ENCODE measurements around the gene ZMIZ1. TPM values are rescaled to one million over a fixed set of nuclear protein-coding genes. Genes with fewer than 3 reads are reported as not detected.

The ZMIZ1 gene
- total RNA-seq, 4 donors from 2014 or later: 71.9 to 104 (median 79.5) TPM

DNA sequence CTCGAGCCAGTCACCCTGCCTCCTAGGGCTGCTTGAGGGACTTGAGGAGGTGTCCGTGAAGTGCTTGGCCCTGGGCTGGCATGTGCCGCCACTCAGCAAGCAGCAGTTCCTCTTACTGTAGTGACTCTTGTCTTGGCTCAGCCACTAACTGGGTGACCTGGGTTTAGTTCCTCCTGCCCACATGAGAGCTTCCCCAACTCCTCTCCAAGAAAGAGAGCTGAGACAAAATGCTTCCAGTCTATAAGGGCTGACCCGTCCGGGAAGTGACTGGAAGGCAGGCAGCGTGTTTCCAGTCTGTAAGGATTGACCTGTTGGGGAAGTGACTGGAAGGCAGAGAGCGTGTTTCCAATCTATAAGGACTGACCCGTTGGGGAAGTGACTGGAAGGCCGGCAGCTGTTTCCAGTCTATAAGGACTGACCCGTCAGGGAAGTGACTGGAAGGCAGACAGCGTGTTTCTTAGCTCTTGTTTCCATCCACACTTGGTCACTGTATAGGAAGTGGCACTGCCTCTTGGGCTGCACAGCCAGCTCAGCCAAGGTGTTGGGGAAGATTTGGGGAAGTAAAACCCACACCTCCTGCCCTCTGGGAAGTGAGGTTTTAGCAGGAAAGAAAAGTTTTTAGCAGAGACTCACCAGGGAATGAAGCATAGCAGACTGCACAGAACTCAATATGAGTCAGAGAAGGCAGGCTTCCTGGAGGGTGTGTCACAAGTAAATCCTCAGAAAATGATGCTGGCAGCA is 225.2 kb downstream of the ZMIZ1 start:
- peaks cover 35% of the 10 kb centered on the region for H3K4me1 ChIP-seq
- no peak for DNase-seq (ENCODE audit: low spot score in 2 of 2)
- no peak for TF ChIP-seq POLR2A (IDR thresholded peaks at IDR 0.05)
- no peaks in the 10 kb centered on the region for H3K9me3 ChIP-seq
- H3K27ac ChIP-seq: peak overlapping the region; percentile 60
- no peak overlapping the region for H3K4me3 ChIP-seq
- H3K36me3 ChIP-seq: peaks cover 91% of the 10 kb centered on the region
- 81% methylated on average over 11 of the region's 11 CpGs for WGBS
- no peaks in the 10 kb centered on the region for H3K27me3 ChIP-seq

DNA sequence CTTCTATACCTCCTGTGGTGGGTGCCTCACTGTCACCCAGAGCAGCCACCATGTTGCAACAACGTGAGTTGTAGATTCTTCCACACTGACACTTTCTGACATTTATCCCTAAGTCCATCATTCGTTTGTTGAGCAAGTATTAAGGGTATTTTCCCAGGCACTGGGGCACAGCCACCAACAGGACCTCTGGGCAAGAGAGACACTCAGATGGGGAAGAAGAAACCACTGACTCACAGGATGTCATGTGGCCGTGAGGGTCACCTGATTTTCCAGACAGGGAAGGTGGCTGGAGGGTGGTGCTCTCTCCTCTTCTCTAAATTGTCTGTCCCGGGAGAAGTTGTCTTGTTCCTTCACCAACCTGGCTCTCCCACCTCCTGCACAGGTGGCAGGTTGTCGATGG is 226.8 kb downstream of the ZMIZ1 start:
- Histone ChIP-seq H3K27me3 (no peaks in the 10 kb centered on the region), H3K4me3 (no peak overlapping the region), H3K4me1 (peaks cover 38% of the 10 kb centered on the region), H3K9me3 (no peaks in the 10 kb centered on the region), H3K27ac (no peak overlapping the region), H3K36me3 (peaks cover 95% of the 10 kb centered on the region)
- DNase-seq (ENCODE audit: low spot score in 2 of 2): no peak
- WGBS: 75% methylated on average over 5 of the region's 5 CpGs
- TF ChIP-seq, protein P1, sequence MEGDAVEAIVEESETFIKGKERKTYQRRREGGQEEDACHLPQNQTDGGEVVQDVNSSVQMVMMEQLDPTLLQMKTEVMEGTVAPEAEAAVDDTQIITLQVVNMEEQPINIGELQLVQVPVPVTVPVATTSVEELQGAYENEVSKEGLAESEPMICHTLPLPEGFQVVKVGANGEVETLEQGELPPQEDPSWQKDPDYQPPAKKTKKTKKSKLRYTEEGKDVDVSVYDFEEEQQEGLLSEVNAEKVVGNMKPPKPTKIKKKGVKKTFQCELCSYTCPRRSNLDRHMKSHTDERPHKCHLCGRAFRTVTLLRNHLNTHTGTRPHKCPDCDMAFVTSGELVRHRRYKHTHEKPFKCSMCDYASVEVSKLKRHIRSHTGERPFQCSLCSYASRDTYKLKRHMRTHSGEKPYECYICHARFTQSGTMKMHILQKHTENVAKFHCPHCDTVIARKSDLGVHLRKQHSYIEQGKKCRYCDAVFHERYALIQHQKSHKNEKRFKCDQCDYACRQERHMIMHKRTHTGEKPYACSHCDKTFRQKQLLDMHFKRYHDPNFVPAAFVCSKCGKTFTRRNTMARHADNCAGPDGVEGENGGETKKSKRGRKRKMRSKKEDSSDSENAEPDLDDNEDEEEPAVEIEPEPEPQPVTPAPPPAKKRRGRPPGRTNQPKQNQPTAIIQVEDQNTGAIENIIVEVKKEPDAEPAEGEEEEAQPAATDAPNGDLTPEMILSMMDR (IDR thresholded peaks at IDR 0.05): no peak
- TF ChIP-seq POLR2AphosphoS5 (IDR thresholded peaks at IDR 0.05) (no peak), POLR2A (IDR thresholded peaks at IDR 0.05) (no peak), EP300 (IDR thresholded peaks at IDR 0.05) (no peak)

DNA sequence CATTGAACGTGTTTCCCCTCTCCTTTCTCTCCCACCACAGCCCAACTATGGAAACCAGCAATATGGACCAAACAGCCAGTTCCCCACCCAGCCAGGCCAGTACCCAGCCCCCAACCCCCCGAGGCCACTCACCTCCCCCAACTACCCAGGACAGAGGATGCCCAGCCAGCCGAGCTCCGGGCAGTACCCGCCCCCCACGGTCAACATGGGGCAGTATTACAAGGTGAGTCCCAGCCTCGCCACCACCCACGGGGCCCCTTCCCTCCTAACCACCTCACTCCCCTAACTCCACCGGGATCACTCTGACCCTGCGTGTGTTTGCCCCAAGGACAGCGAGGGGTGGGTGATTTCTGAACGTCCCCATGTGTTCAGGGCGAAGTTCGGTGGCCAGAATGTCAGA is 227.7 kb downstream of the ZMIZ1 start:
- Histone ChIP-seq H3K4me3 (no peak overlapping the region), H3K27me3 (no peaks in the 10 kb centered on the region), H3K9me3 (no peaks in the 10 kb centered on the region), H3K27ac (no peak overlapping the region), H3K4me1 (peaks cover 38% of the 10 kb centered on the region), H3K36me3 (peaks cover 95% of the 10 kb centered on the region)
- WGBS: 86% methylated on average over 14 of the region's 14 CpGs
- DNase-seq (ENCODE audit: low spot score in 2 of 2): no peak
- no peak for TF ChIP-seq POLR2A (IDR thresholded peaks at IDR 0.05)
- TF ChIP-seq, protein P1 (IDR thresholded peaks at IDR 0.05): no peak
- TF ChIP-seq EP300 (IDR thresholded peaks at IDR 0.05): no peak
- TF ChIP-seq POLR2AphosphoS5 (IDR thresholded peaks at IDR 0.05): no peak

DNA sequence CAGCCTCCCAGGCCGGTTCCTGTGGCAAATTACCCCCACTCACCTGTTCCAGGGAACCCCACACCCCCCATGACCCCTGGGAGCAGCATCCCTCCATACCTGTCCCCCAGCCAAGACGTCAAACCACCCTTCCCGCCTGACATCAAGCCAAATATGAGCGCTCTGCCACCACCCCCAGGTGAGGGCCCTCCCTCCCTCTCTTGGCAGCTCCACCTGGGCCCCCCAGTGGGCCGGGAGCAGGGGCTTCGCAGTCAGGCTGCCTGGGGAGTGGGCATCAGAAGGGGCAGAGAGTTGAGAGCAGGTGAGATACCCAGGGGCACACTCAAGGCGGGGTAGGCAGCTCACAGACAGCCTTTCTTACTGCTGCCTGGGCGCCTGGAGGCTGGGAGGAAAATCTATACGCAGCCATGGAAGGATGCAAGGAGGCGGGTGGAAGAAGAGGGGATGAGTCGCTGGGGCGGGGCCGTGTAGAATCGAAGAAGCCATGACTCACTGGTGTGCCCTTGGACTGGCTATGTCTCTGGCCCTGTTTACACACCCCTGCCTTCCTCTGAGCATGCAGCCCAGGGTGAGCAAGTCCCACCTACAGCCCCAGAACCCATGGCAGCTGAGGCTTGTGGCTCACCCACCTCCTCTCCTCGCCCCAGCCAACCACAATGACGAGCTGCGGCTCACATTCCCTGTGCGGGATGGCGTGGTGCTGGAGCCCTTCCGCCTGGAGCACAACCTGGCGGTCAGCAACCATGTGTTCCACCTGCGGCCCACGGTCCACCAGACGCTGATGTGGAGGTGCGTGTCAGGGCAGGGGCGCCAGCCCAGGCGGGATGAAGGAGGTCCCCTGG is 229.9 kb downstream of the ZMIZ1 start:
- H3K27me3 ChIP-seq: no peaks in the 10 kb centered on the region
- peaks cover 100% of the 10 kb centered on the region for H3K36me3 ChIP-seq
- H3K27ac ChIP-seq: peak overlapping the region; percentile 74
- TF ChIP-seq EP300 (IDR thresholded peaks at IDR 0.05) (no peak), POLR2AphosphoS5 (IDR thresholded peaks at IDR 0.05) (no peak), POLR2A (IDR thresholded peaks at IDR 0.05) (no peak)
- TF ChIP-seq, protein P1 (IDR thresholded peaks at IDR 0.05): no peak
- WGBS: 56% methylated on average over 14 of the region's 27 CpGs
- H3K4me1 ChIP-seq: peaks cover 18% of the 10 kb centered on the region
- no peaks in the 10 kb centered on the region for H3K9me3 ChIP-seq
- H3K4me3 ChIP-seq: no peak overlapping the region
- no peak for DNase-seq (ENCODE audit: low spot score in 2 of 2)

DNA sequence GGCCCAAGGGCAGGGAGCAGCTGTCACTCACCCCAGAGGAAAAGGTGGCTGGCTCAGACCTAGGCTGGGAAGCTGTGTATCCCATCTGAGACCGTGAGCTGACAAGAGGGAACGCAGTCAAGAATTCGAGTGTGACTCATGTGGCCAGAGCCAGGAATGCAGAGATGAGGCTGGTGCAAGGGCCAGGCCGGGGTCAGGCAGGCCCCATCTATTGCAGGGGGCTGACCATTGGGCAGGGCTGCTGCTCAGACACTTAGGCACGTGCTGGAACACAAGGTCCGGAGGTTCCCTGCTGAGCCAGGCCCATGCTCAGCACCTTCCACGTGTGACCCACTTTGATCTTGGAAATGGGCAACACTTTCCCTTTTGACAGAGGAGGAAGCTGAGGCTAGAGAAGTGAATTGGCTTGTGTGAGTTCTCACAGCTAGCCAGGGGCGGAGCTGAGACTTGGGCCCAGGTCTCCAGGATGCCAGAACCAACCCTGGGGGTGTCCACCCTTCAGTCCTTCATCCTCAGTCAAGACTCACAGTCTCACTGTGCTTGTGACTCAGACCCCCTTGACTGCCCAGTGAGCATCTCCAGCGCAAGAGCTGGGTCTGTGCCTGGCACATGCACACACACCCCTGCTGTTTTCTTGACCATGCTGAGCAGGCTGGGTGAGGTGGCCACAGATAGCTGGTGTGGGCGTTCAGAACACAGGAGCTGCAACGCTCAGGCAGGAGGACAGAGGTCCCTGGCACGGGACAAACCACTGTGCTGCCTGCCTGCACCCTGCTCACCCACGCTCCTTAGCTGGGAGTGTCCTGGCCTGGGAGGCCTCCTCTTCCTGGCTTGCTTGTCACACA is 230.9 kb downstream of the ZMIZ1 start:
- no peak overlapping the region for H3K4me3 ChIP-seq
- peaks cover 17% of the 10 kb centered on the region for H3K4me1 ChIP-seq
- H3K27me3 ChIP-seq: no peaks in the 10 kb centered on the region
- no peak for DNase-seq (ENCODE audit: low spot score in 2 of 2)
- H3K36me3 ChIP-seq: peaks cover 100% of the 10 kb centered on the region
- TF ChIP-seq POLR2A (IDR thresholded peaks at IDR 0.05) (no peak), EP300 (IDR thresholded peaks at IDR 0.05) (no peak), POLR2AphosphoS5 (IDR thresholded peaks at IDR 0.05) (peak in 1 of 3 donors; percentile 7)
- TF ChIP-seq, protein P1 (IDR thresholded peaks at IDR 0.05): no peak
- no peaks in the 10 kb centered on the region for H3K9me3 ChIP-seq
- 83% methylated on average over 5 of the region's 13 CpGs for WGBS
- peak overlapping the region; percentile 74 for H3K27ac ChIP-seq

Measured in suprapubic skin (tissue), 4 donors.